Heart right ventricle (tissue), 16 donors: ENCODE measurements around the gene SHANK2. TPM values are rescaled to one million over a fixed set of nuclear protein-coding genes. Genes with fewer than 3 reads are reported as not detected.

Source experiments
- ATAC-seq, 8 donors: fragments of 200-7000 bp; cut with Tn5 transposase; one replicate each; pipeline ENCODE4 v1.9.1; 2020; ENCODE audit warnings: mild to moderate bottlenecking in 8 of 8, moderate library complexity in 8 of 8, moderate number of reproducible peaks in 1 of 8
- DNase-seq, 2 donors: peaks; one replicate each; pipeline ENCODE4 v3.0.0-alpha.2; 2020
- H3K27ac ChIP-seq, 10 donors: fragments of 200-600 bp; sonication (generic) in 2 of 10; one replicate each; pipeline versions ENCODE4 v1.5.0 to v1.8.0; 2020 to 2022; ENCODE audit warnings: mild to moderate bottlenecking in 3 of 10
- H3K27me3 ChIP-seq, 7 donors: fragments of 200-600 bp; one replicate each; pipeline ENCODE4 v1.8.0; 2021 to 2022; ENCODE audit warnings: mild to moderate bottlenecking in 2 of 7
- H3K36me3 ChIP-seq, 9 donors: fragments of 200-600 bp; sonication (generic) in 1 of 9; one replicate each; pipeline versions ENCODE4 v1.5.0 to v1.8.0; 2020 to 2022; ENCODE audit warnings: mild to moderate bottlenecking in 2 of 9
- H3K4me1 ChIP-seq, 9 donors: fragments of 200-600 bp; sonication (generic) in 1 of 9; one replicate each; pipeline versions ENCODE4 v1.5.0 to v1.8.0; 2020 to 2022; ENCODE audit warnings: mild to moderate bottlenecking in 4 of 9
- H3K4me3 ChIP-seq, 10 donors: fragments of 200-600 bp; sonication (generic) in 2 of 10; one replicate each; pipeline versions ENCODE4 v1.5.0 to v1.8.0; 2020 to 2022; ENCODE audit warnings: mild to moderate bottlenecking in 7 of 10, moderate library complexity in 2 of 10
- H3K9me3 ChIP-seq, 11 donors: fragments of 200-600 bp in 10 of 11; sonication (generic) in 2 of 11; one replicate each; pipeline versions ENCODE4 v1.5.0 to v1.8.0; 2013 to 2022; ENCODE audit warnings: mild to moderate bottlenecking in 2 of 11, control low read depth in 1 of 11, moderate library complexity in 1 of 11
- CTCF ChIP-seq, 9 donors: fragments of 200-600 bp; sonication (generic) in 2 of 9; IDR thresholded peaks; one replicate each; pipeline versions ENCODE4 v1.5.0 to v1.8.0; 2021 to 2022; ENCODE audit warnings: antibody characterized with exemption in 9 of 9, mild to moderate bottlenecking in 5 of 9, moderate library complexity in 1 of 9
- WGBS, 2 donors: extraction: QIAGEN DNeasy Blood & Tissue Kit; methylation state at CpG; one replicate each; pipeline ENCODE4 v1.1.7; 2013; ENCODE audit warnings: inconsistent platforms in 1 of 2; 5-methylcytosine and 5-hydroxymethylcytosine counted together
- intact Hi-C, 10 donors: fragments of 100-400 bp; cut with DNase I; formaldehyde crosslinking; loops; one replicate each; pipeline versions ENCODE4 v1.11.1 to v1.14.2; 2022
- polyA plus RNA-seq, 2 donors: library from polyadenylated mRNA; stranded (reverse); fragments of 200-250 nt; gene quantifications; one replicate each; pipeline ENCODE4 v1.2.3, GENCODE V29; 2013
- total RNA-seq, 10 donors: library from RNA; stranded (reverse); fragmentation: NEBNext Ultra II Directional in 3 of 10; extraction: Animal tissue kit (Norgen Biotek cat#: 25700) in 3 of 10; gene quantifications; one replicate each; pipeline versions ENCODE4 v1.2.1 to v1.2.4, GENCODE V29; 2021 to 2023
- donor health status: Arrhythmogenic right ventricular cardiomyopathy.
- donor health status: ischemic (EF 13 %, LVEDD 7.1; RV severe dilation, severe dysfunction).
- donor health status: healthy with polysubstance abuse.
- donor health status: DM: no; HTN: yes; CAD: no.
- donor health status: DM: no; HTN: no; CAD: no.
- donor health status: ischemic (EF 25% LVEDD 6.9; RV normal size, moderate dysfunction).
- donor health status: ischemic (EF 25% LVEDD 5.7; RV mildly dilated, moderate dysfunction).
- donor health status: healthy.
- donor health status: DM: yes; HTN: yes; CAD: no.
- donor health status: Ischemic cardiomyopathy.
- donor health status: ischemic (EF 35%, LVEDD 5.7; RV mildly dilated, moderate dysfunction).
- donor health status: nonischemic (EF 11% LVEDD 7.7; RV severe dilation, severe dysfunction).
- donor health status: DM: yes; HTN: yes; CAD: no.
- donor health status: PGD.
- donor health status: ischemic (EF 29% LVEDD 5.4; RV normal size, mild dysfunction).
- donor health status: nonischemic (EF 23%, LVEDD 6.1; RV moderate dilation, normal function).

Gene SHANK2
- total and polyA plus RNA-seq, 12 donors: under 0.01 to 0.71 (median 0.44) TPM; not detected in 2

GRCh38 chr11:71293961-71294782 lies 41.8 kb upstream of the SHANK2 start:
- Histone ChIP-seq H3K4me3 (no peak overlapping the region), H3K36me3 (no peaks in the 10 kb centered on the region), H3K27ac (no peak overlapping the region), H3K27me3 (peaks cover 0 to 31% (median 15%) of the 10 kb centered on the region in 7 donors), H3K9me3 (peaks cover 0 to 37% (median 23%) of the 10 kb centered on the region in 11 donors), H3K4me1 (no peaks in the 10 kb centered on the region)
- no peak for TF ChIP-seq CTCF (IDR thresholded peaks at IDR 0.05)
- WGBS, 2 donors: 76 to 79% methylated on average over 3 of the region's 3 CpGs
- intact Hi-C loops: no loop called here
- DNase-seq: no peak
- ATAC-seq: no peak

GRCh38 chr11:71286701-71287643 lies 34.6 kb upstream of the SHANK2 start:
- no peaks in the 10 kb centered on the region for H3K36me3 ChIP-seq
- H3K4me1 ChIP-seq: peaks cover 0 to 5% (median 0%) of the 10 kb centered on the region in 9 donors
- peak in 2 of 8 donors; percentile 19 to 25 for ATAC-seq
- intact Hi-C loops: no loop called here
- no peak for DNase-seq
- WGBS, 2 donors: 52 to 53% methylated on average over 14 of the region's 14 CpGs
- TF ChIP-seq CTCF (IDR thresholded peaks at IDR 0.05): no peak
- no peak overlapping the region for H3K4me3 ChIP-seq
- peaks cover 0 to 22% (median 10%) of the 10 kb centered on the region in 7 donors for H3K27me3 ChIP-seq
- H3K27ac ChIP-seq: no peak overlapping the region
- H3K9me3 ChIP-seq: peaks cover 0 to 42% (median 26%) of the 10 kb centered on the region in 11 donors

GRCh38 chr11:71285111-71285510 lies 32.7 kb upstream of the SHANK2 start:
- H3K4me1 ChIP-seq: peaks cover 0 to 5% (median 0%) of the 10 kb centered on the region in 9 donors
- intact Hi-C loops: no loop called here
- H3K36me3 ChIP-seq: no peaks in the 10 kb centered on the region
- no peak for ATAC-seq
- no peak overlapping the region for H3K27ac ChIP-seq
- TF ChIP-seq CTCF (IDR thresholded peaks at IDR 0.05): no peak
- H3K27me3 ChIP-seq: peaks cover 0 to 28% (median 16%) of the 10 kb centered on the region in 7 donors
- 80 to 84% methylated on average over 14 of the region's 14 CpGs for WGBS, 2 donors
- H3K4me3 ChIP-seq: no peak overlapping the region
- no peak for DNase-seq
- H3K9me3 ChIP-seq: peaks cover 0 to 24% (median 14%) of the 10 kb centered on the region in 11 donors

- DNase-seq: no peak
- H3K4me3 ChIP-seq: no peak overlapping the region
- intact Hi-C loops: no loop called here
- H3K4me1 ChIP-seq: peaks cover 0 to 5% (median 0%) of the 10 kb centered on the region in 9 donors
- peaks cover 0 to 19% (median 10%) of the 10 kb centered on the region in 11 donors for H3K9me3 ChIP-seq
- WGBS, 2 donors: 57 to 66% methylated on average over 2 of the region's 2 CpGs
- no peak overlapping the region for H3K27ac ChIP-seq
- no peaks in the 10 kb centered on the region for H3K36me3 ChIP-seq
- no peak for ATAC-seq
- H3K27me3 ChIP-seq: peaks cover 0 to 33% (median 19%) of the 10 kb centered on the region in 7 donors
- no peak for TF ChIP-seq CTCF (IDR thresholded peaks at IDR 0.05)
Measured at GRCh38 chr11:71284525-71285092, 32.2 kb upstream of the SHANK2 start.
